DOHH2 (cell line): ENCODE results near the gene RIMS3.
"Not testable (repeated sequence)": the region's sequence is repeated elsewhere in the genome, so short reads cannot be mapped to it uniquely, and the experiment has no call there.

Experiments used
- H3F3A ChIP-seq: fragments of 200-600 bp; sonication (generic), shearing (Covaris generic); 2 replicates; pipeline ENCODE4 v1.6.0; 2016; ENCODE audit warnings: antibody characterized with exemption, mild to moderate bottlenecking; ENCODE audit not compliant: control insufficient read depth, insufficient read depth
- H3K27ac ChIP-seq: fragments of 200-600 bp; sonication (generic); 2 replicates; pipeline ENCODE4 v1.5.1; 2014; ENCODE audit warnings: low read depth, mild to moderate bottlenecking, low read length, moderate library complexity
- H3K27me3 ChIP-seq: fragments of 200-600 bp; sonication (generic); 2 replicates; pipeline ENCODE4 v1.6.1; 2014; ENCODE audit warnings: mild to moderate bottlenecking, low read length, mixed read lengths; ENCODE audit not compliant: control insufficient read depth
- H3K36me3 ChIP-seq: fragments of 200-600 bp; sonication (generic); 2 replicates; pipeline ENCODE4 v1.6.1; 2014; ENCODE audit warnings: mild to moderate bottlenecking, low read length, moderate library complexity, mixed read lengths; ENCODE audit not compliant: control insufficient read depth
- H3K4me1 ChIP-seq: fragments of 200-600 bp; sonication (generic); 2 replicates; pipeline ENCODE4 v1.6.1; 2014; ENCODE audit warnings: mild to moderate bottlenecking, low read length, mixed read lengths; ENCODE audit not compliant: control insufficient read depth
- H3K4me2 ChIP-seq: fragments of 200-600 bp; sonication (generic); 2 replicates; pipeline ENCODE4 v1.6.0; 2014; ENCODE audit warnings: mild to moderate bottlenecking, low read length, moderate library complexity
- H3K4me3 ChIP-seq: fragments of 200-600 bp; sonication (generic); 2 replicates; pipeline ENCODE4 v1.5.1; 2014; ENCODE audit warnings: mild to moderate bottlenecking, low read length, mixed read lengths
- H3K79me2 ChIP-seq: fragments of 200-600 bp; sonication (generic); 2 replicates; pipeline ENCODE4 v1.6.1; 2014; ENCODE audit warnings: mild to moderate bottlenecking, low read length, mixed read lengths; ENCODE audit not compliant: control insufficient read depth
- H3K9me2 ChIP-seq: fragments of 200-600 bp; sonication (generic); replicated peaks from 2 replicates; pipeline ENCODE4 v1.6.1; 2014; ENCODE audit warnings: mild to moderate bottlenecking, low read length, mixed read lengths; ENCODE audit not compliant: control insufficient read depth
- H3K9me3 ChIP-seq: fragments of 200-600 bp; sonication (generic); 2 replicates; pipeline ENCODE4 v1.6.1; 2014; ENCODE audit warnings: antibody characterized with exemption, low read length, mixed read lengths; ENCODE audit not compliant: control insufficient read depth, insufficient read depth
- H4K20me1 ChIP-seq: fragments of 200-600 bp; sonication (generic); 2 replicates; pipeline ENCODE4 v1.6.0; 2014; ENCODE audit warnings: low read depth, mild to moderate bottlenecking, antibody characterized with exemption, low read length, moderate library complexity; ENCODE audit not compliant: control insufficient read depth, insufficient read depth
- EZH2phosphoT487 ChIP-seq: fragments of 200-600 bp; sonication (generic); IDR thresholded peaks from 2 replicates; pipeline ENCODE4 v1.6.1; 2017; ENCODE audit warnings: borderline replicate concordance, mild to moderate bottlenecking, antibody characterized with exemption, low read length, moderate library complexity, mixed read lengths
- TF ChIP-seq, protein P1 (sequence below): fragments of 200-600 bp; sonication (generic); IDR thresholded peaks from one replicate; pipeline ENCODE4 v1.5.1; 2014; ENCODE audit warnings: antibody characterized with exemption, mild to moderate bottlenecking, low read depth, low read length; ENCODE audit not compliant: poor library complexity, severe bottlenecking

The RIMS3 gene

DNA sequence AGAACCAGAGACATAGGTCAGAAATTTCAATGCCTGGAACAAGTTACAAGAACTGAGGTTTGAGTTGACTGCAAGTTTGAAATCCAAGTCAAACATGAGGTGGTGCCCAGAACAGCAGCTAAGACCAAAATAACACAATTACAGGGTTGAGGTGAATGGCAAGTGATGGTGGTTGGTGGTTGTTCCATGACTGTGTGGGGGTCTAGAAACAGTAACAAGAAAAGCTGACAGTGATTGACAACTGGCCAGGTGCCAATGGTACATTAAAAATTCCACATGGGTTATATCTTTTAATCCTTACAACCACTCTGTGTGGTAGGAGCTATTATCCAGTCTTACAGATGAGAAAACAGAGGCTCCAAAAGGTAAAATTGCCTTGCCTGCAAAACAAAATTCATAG, 32.0 kb downstream of the RIMS3 start:
- Histone ChIP-seq H3K4me1 (no peaks in the 10 kb centered on the region), H3K9me2 (no peaks in the 10 kb centered on the region), H3F3A (no peaks in the 10 kb centered on the region), H3K27ac (no peak overlapping the region), H3K36me3 (no peaks in the 10 kb centered on the region), H3K9me3 (no peaks in the 10 kb centered on the region), H3K79me2 (no peaks in the 10 kb centered on the region), H3K27me3 (no peaks in the 10 kb centered on the region), H3K4me2 (no peak overlapping the region), H3K4me3 (no peak overlapping the region), H4K20me1 (no peaks in the 10 kb centered on the region; the same call in 1 of the 2 replicates)
- TF ChIP-seq, protein P1, sequence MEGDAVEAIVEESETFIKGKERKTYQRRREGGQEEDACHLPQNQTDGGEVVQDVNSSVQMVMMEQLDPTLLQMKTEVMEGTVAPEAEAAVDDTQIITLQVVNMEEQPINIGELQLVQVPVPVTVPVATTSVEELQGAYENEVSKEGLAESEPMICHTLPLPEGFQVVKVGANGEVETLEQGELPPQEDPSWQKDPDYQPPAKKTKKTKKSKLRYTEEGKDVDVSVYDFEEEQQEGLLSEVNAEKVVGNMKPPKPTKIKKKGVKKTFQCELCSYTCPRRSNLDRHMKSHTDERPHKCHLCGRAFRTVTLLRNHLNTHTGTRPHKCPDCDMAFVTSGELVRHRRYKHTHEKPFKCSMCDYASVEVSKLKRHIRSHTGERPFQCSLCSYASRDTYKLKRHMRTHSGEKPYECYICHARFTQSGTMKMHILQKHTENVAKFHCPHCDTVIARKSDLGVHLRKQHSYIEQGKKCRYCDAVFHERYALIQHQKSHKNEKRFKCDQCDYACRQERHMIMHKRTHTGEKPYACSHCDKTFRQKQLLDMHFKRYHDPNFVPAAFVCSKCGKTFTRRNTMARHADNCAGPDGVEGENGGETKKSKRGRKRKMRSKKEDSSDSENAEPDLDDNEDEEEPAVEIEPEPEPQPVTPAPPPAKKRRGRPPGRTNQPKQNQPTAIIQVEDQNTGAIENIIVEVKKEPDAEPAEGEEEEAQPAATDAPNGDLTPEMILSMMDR = no peak
- TF ChIP-seq EZH2phosphoT487 = no peak

DNA sequence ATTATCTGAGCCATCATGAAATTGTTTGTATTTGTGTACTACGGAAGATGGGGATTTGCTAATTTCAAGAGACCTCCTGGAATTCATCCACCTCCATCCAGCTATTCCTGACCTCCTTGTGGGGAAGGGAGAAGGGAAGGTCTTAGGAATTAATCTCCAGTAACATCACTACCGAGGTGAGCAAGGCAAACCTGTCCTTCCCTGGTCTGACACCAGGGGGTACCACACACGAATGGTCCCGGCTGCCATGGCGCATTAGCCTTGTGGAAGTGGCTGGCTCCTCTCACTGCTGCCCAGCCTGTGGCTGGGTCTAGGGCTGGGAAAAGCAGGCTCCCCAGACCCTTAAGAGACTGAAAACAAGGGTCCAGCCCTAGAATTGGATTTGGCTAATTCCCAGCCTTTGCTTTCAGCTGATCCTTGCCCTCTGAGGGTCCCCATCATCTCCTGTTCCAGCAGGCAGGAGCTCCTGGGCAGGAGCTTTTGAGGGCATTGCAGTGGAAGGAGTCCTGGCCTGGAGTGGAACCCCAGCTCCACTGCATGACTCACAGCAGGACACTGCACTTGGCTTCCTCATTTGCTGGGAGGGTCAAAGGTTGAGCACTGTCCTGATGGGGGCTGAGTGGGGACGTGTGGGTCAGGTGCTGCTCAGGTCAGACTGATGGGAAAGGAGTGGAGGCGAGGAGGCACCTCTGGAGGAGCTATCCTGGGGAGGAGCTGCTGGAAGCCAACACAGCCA, 34.8 kb downstream of the RIMS3 start:
- no peaks in the 10 kb centered on the region for H3F3A ChIP-seq
- no peaks in the 10 kb centered on the region; the same call in 1 of the 2 replicates for H4K20me1 ChIP-seq
- no peak overlapping the region for H3K4me3 ChIP-seq
- H3K9me3 ChIP-seq = no peaks in the 10 kb centered on the region
- TF ChIP-seq EZH2phosphoT487 = no peak
- TF ChIP-seq, protein P1 = peak; percentile 66
- no peaks in the 10 kb centered on the region for H3K9me2 ChIP-seq
- no peaks in the 10 kb centered on the region for H3K4me1 ChIP-seq
- H3K27me3 ChIP-seq = 0 out of 2 replicates have a peak, but pooled peaks cover 7% of the 10 kb centered on the region
- no peaks in the 10 kb centered on the region for H3K79me2 ChIP-seq
- no peak overlapping the region for H3K4me2 ChIP-seq
- H3K36me3 ChIP-seq = no peaks in the 10 kb centered on the region
- no peak overlapping the region for H3K27ac ChIP-seq

- H3K4me2 ChIP-seq, H3F3A ChIP-seq, H3K9me2 ChIP-seq, H3K9me3 ChIP-seq, H3K79me2 ChIP-seq, H3K27ac ChIP-seq, H4K20me1 ChIP-seq, H3K4me1 ChIP-seq, H3K36me3 ChIP-seq, H3K4me3 ChIP-seq, H3K27me3 ChIP-seq: not testable (repeated sequence)
Observed at GRCh38 chr1:40629546-40629945, 35.9 kb downstream of the RIMS3 start.

DNA sequence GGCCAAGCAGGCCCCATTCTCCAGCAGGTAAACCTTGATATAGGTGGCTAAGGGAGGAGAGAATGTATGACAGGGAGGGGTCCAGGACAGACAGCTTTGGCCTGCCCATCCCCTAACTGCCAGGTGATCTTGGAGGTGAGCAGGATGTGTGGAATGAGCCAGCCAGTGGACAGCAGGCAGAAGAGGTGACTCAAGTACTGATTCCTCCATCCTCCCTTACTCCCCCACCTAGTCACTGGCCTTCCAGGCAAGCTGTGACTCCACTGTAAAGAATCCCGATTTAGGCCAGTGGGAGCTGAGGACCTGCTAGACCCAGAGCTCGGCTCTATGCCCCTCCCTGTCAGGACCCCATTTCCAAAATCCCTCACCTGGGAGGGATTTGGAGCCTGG, 36.6 kb downstream of the RIMS3 start:
- H3K4me1 ChIP-seq = no peaks in the 10 kb centered on the region
- no peaks in the 10 kb centered on the region for H3K36me3 ChIP-seq
- no peak for TF ChIP-seq EZH2phosphoT487
- TF ChIP-seq, protein P1 = no peak
- no peak overlapping the region for H3K4me3 ChIP-seq
- no peak overlapping the region for H3K4me2 ChIP-seq
- H3K79me2 ChIP-seq = no peaks in the 10 kb centered on the region
- H3K9me2 ChIP-seq = no peaks in the 10 kb centered on the region
- H3F3A ChIP-seq = no peaks in the 10 kb centered on the region
- no peaks in the 10 kb centered on the region; the same call in 1 of the 2 replicates for H4K20me1 ChIP-seq
- H3K9me3 ChIP-seq = no peaks in the 10 kb centered on the region
- no peak overlapping the region for H3K27ac ChIP-seq
- 0 out of 2 replicates have a peak, but pooled peaks cover 7% of the 10 kb centered on the region for H3K27me3 ChIP-seq
